Lung (tissue), 12 donors: ENCODE results near the gene MLXIPL. TPM values are rescaled to one million over a fixed set of nuclear protein-coding genes. Genes with fewer than 3 reads are reported as not detected.

ENCODE experiments used
- ATAC-seq: fragments of 200-7000 bp; cut with Tn5 transposase; one replicate; pipeline ENCODE4 v1.9.1; 2020; ENCODE audit warnings: moderate number of reproducible peaks; ENCODE audit not compliant: insufficient read depth, low FRiP score
- DNase-seq, 3 donors: peaks; one replicate each; pipeline ENCODE4 v3.0.0-alpha.2; 2013 to 2017
- H3K27ac ChIP-seq, 2 donors: one replicate each; pipeline ENCODE4 v1.5.1; 2013; ENCODE audit warnings: mild to moderate bottlenecking in 2 of 2, moderate library complexity in 2 of 2, control low read depth in 1 of 2, inconsistent platforms in 1 of 2, low read depth in 1 of 2, low read length in 1 of 2
- H3K27me3 ChIP-seq, 3 donors: one replicate each; pipeline ENCODE4 v1.5.1; 2013; ENCODE audit warnings: low read length in 2 of 3; ENCODE audit not compliant: control insufficient read depth in 3 of 3, insufficient read depth in 3 of 3
- H3K36me3 ChIP-seq, 4 donors: one replicate each; pipeline ENCODE4 v1.5.1; 2013; ENCODE audit warnings: low read length in 4 of 4, mild to moderate bottlenecking in 1 of 4, moderate library complexity in 1 of 4; ENCODE audit not compliant: control insufficient read depth in 4 of 4, insufficient read depth in 4 of 4
- H3K4me1 ChIP-seq, 5 donors: one replicate each; pipeline ENCODE4 v1.5.1; 2013; ENCODE audit warnings: low read length in 5 of 5, mild to moderate bottlenecking in 2 of 5, moderate library complexity in 1 of 5; ENCODE audit not compliant: control insufficient read depth in 5 of 5, insufficient read depth in 5 of 5
- H3K4me3 ChIP-seq: one replicate; pipeline ENCODE4 v1.5.1; 2013; ENCODE audit warnings: mild to moderate bottlenecking, control low read depth, moderate library complexity
- H3K9ac ChIP-seq, 2 donors: one replicate each; pipeline ENCODE4 v1.5.1; 2013; ENCODE audit warnings: low read length in 2 of 2, control low read depth in 1 of 2; ENCODE audit not compliant: insufficient read depth in 1 of 2
- H3K9me3 ChIP-seq, 4 donors: one replicate each; pipeline ENCODE4 v1.5.1; 2013; ENCODE audit warnings: low read length in 3 of 4, mild to moderate bottlenecking in 1 of 4, moderate library complexity in 1 of 4; ENCODE audit not compliant: control insufficient read depth in 4 of 4, insufficient read depth in 3 of 4
- CTCF ChIP-seq: IDR thresholded peaks from 2 replicates; pipeline ENCODE4 v1.5.1; 2012; ENCODE audit warnings: mild to moderate bottlenecking; ENCODE audit errors: control extremely low read depth, extremely low read depth
- WGBS, 2 donors: extraction: QIAGEN DNeasy Blood & Tissue Kit; methylation state at CpG; one replicate each; pipeline ENCODE4 v1.1.7; 2013; 5-methylcytosine and 5-hydroxymethylcytosine counted together
- polyA plus RNA-seq, 2 donors: library from polyadenylated mRNA; stranded (reverse); fragments of 200-250 nt; gene quantifications; one replicate each; pipeline ENCODE4 v1.2.1, GENCODE V29; 2013
- total RNA-seq, 2 donors: library from RNA; depleted of rRNA in 1 of 2; stranded (reverse); fragments of >200 nt in 1 of 2; gene quantifications; one replicate each; pipeline ENCODE4 v1.2.1, GENCODE V29; 2014 to 2021
- donor health status: control.
- donor health status: control.
- donor health status: Bipolar disorder and iron deficiency.
- donor health status: healthy.
- donor health status: DM: yes; HTN: yes; CAD: no.

MLXIPL gene
- total and polyA plus RNA-seq, 4 donors: 1.3 to 16.1 (median 6.7) TPM

GRCh38 chr7:73602721-73603651 is 21.3 kb downstream of the MLXIPL start:
- no peak for ATAC-seq
- no peak for DNase-seq

DNA sequence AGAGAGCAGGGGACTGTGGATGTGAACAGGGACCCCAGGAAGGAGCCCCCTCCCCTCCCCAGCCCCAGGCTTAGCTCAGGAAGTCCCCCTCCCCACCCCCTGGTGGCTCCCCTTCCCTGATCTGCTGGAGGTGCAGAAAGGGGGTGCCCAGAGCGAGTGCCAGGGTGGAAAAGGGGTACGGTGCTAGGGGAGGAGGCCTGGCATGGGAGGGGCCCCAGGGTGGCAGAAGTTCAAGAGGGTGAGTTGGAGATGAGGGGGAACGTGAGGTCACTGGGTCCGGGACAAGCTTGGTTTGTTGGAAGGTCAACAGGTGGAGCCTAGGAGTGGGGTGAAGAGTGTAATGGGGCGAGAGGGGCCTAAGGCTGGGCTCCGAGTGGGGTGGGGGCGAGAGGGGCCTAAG is 24.4 kb downstream of the MLXIPL start:
- ATAC-seq (no peak), DNase-seq (no peak)
- WGBS, 2 donors: 53 to 69% methylated on average over 7 of the region's 7 CpGs
- Histone ChIP-seq H3K4me1 (no peaks in the 10 kb centered on the region), H3K9ac (no peak overlapping the region), H3K9me3 (no peaks in the 10 kb centered on the region), H3K27ac (no peak overlapping the region), H3K27me3 (peaks cover 0 to 12% (median 7%) of the 10 kb centered on the region in 3 donors), H3K4me3 (no peak overlapping the region), H3K36me3 (no peaks in the 10 kb centered on the region)
- no peak for TF ChIP-seq CTCF

More at GRCh38 chr7:73602721-73603651, 21.3 kb downstream of the MLXIPL start:
- H3K4me3 ChIP-seq: no peak overlapping the region
- no peak overlapping the region for H3K27ac ChIP-seq
- no peaks in the 10 kb centered on the region for H3K36me3 ChIP-seq
- 71 to 79% methylated on average over 22 of the region's 22 CpGs for WGBS, 2 donors
- H3K9me3 ChIP-seq: no peaks in the 10 kb centered on the region
- H3K27me3 ChIP-seq: peaks cover 0 to 13% (median 7%) of the 10 kb centered on the region in 3 donors
- no peak for TF ChIP-seq CTCF
- H3K9ac ChIP-seq: no peak overlapping the region
- H3K4me1 ChIP-seq: peaks cover 0 to 4% (median 0%) of the 10 kb centered on the region in 5 donors

GRCh38 chr7:73599151-73599882 is 25.0 kb downstream of the MLXIPL start:
- TF ChIP-seq CTCF: no peak
- H3K9me3 ChIP-seq: no peaks in the 10 kb centered on the region
- WGBS, 2 donors: 69 to 71% methylated on average over 13 of the region's 13 CpGs
- peaks cover 0 to 12% (median 7%) of the 10 kb centered on the region in 3 donors for H3K27me3 ChIP-seq
- H3K4me1 ChIP-seq: no peaks in the 10 kb centered on the region
- no peak for ATAC-seq
- H3K4me3 ChIP-seq: no peak overlapping the region
- no peak overlapping the region for H3K27ac ChIP-seq
- no peak overlapping the region for H3K9ac ChIP-seq
- DNase-seq: no peak
- H3K36me3 ChIP-seq: no peaks in the 10 kb centered on the region
